ENCODE data around the gene PRCD.

DNA sequence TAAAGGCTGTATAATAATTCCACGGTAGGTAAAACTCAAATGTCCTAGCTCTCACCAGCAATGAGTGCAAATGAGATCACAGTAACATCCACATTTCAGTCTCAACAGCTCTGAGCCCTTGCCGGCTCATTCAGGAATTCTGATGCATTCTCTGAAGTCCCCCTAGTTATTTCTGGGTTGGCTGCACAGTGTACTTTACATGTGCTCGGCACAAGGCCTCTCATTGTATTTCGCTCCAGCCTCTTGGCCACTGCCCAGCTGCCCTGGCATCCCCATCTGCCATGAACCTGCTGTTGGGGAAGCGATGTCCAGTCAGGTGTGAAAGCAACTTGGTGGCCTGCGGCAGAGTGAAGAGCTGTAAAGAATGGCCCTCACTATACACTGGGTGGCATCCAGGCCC, 14.3 kb downstream of the PRCD start:
- no peak for TF ChIP-seq POLR2A (IDR thresholded peaks at IDR 0.05)
- TF ChIP-seq, protein P1, sequence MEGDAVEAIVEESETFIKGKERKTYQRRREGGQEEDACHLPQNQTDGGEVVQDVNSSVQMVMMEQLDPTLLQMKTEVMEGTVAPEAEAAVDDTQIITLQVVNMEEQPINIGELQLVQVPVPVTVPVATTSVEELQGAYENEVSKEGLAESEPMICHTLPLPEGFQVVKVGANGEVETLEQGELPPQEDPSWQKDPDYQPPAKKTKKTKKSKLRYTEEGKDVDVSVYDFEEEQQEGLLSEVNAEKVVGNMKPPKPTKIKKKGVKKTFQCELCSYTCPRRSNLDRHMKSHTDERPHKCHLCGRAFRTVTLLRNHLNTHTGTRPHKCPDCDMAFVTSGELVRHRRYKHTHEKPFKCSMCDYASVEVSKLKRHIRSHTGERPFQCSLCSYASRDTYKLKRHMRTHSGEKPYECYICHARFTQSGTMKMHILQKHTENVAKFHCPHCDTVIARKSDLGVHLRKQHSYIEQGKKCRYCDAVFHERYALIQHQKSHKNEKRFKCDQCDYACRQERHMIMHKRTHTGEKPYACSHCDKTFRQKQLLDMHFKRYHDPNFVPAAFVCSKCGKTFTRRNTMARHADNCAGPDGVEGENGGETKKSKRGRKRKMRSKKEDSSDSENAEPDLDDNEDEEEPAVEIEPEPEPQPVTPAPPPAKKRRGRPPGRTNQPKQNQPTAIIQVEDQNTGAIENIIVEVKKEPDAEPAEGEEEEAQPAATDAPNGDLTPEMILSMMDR (IDR thresholded peaks at IDR 0.05) = no peak
- no peak for TF ChIP-seq POLR2AphosphoS5 (IDR thresholded peaks at IDR 0.05; ENCODE audit: insufficient read depth in 1 of 2, low read depth in 1 of 2)

Data from vagina (tissue), 2 donors.